NCI-H146 treated with DMSO at 0.1 percent for 48 hours (cell line): ENCODE data around the gene NKG7.
"Not testable (repeated sequence)": the region's sequence is repeated elsewhere in the genome, so short reads cannot be mapped to it uniquely, and the experiment has no call there.

Experiments
- DNase-seq: peaks from one replicate; lab custom pipeline; 2025; ENCODE audit not compliant: unreplicated experiment; lab: John Stamatoyannopoulos, UW

NKG7 gene

GRCh38 chr19:51372649-51373504 lies at the start of gene NKG7:
Gene NKG7, minus strand, starts transcription at chr19:51372654. Its CDS starts 119 bp downstream, at chr19:51372535.
- DNase-seq: no peak

- no peak for DNase-seq
Measured at GRCh38 chr19:51422053-51422448, 49.6 kb upstream of the NKG7 start.

- no peak for DNase-seq
Measured at GRCh38 chr19:51421229-51422052, 49.0 kb upstream of the NKG7 start.

- DNase-seq: not testable (repeated sequence)
Measured at GRCh38 chr19:51420511-51420910, 48.1 kb upstream of the NKG7 start.

- DNase-seq: no peak
Measured at GRCh38 chr19:51418707-51419106, 46.3 kb upstream of the NKG7 start.

- DNase-seq: no peak
Measured at GRCh38 chr19:51417810-51418157, 45.3 kb upstream of the NKG7 start.

GRCh38 chr19:51417107-51417809 lies 44.8 kb upstream of the NKG7 start, which contains the start of gene SIGLEC10:
Gene SIGLEC10, minus strand, starts transcription at chr19:51417642. Its CDS starts 61 bp downstream, at chr19:51417581.
- no peak for DNase-seq

- not testable (repeated sequence) for DNase-seq
Measured at GRCh38 chr19:51416422-51416821, 44.0 kb upstream of the NKG7 start.

GRCh38 chr19:51415187-51415586 lies 42.7 kb upstream of the NKG7 start:
- DNase-seq: no peak

- no peak for DNase-seq
Measured at GRCh38 chr19:51410950-51411748, 38.7 kb upstream of the NKG7 start.

GRCh38 chr19:51407511-51408131 lies 35.2 kb upstream of the NKG7 start:
- no peak for DNase-seq

- DNase-seq: no peak
Measured at GRCh38 chr19:51402117-51402516, 29.7 kb upstream of the NKG7 start.

- DNase-seq: not testable (repeated sequence)
Measured at GRCh38 chr19:51399936-51400335, 27.5 kb upstream of the NKG7 start.

- no peak for DNase-seq
Measured at GRCh38 chr19:51399231-51399630, 26.8 kb upstream of the NKG7 start.

- no peak for DNase-seq
Measured at GRCh38 chr19:51398096-51398704, 25.7 kb upstream of the NKG7 start.

- DNase-seq: not testable (repeated sequence)
Measured at GRCh38 chr19:51397453-51397852, 25.0 kb upstream of the NKG7 start.

GRCh38 chr19:51396175-51396574 lies 23.7 kb upstream of the NKG7 start:
- no peak for DNase-seq

- peak; percentile 7 for DNase-seq
Measured at GRCh38 chr19:51394050-51394836, 21.8 kb upstream of the NKG7 start.

- DNase-seq: no peak
Measured at GRCh38 chr19:51392701-51393100, 20.2 kb upstream of the NKG7 start.
